Coronary artery (tissue), 2 donors: ENCODE data around the gene ARL15.
A peak's percentile ranks its signal among the peaks of the same experiment; 100 is the strongest.

ENCODE experiments used
- DNase-seq: peaks from one replicate; pipeline ENCODE4 v3.0.0-alpha.2; 2017; ENCODE audit warnings: low spot score
- H3K27ac ChIP-seq, 2 donors: fragments of 200-600 bp; sonication (generic); one replicate each; pipeline ENCODE4 v1.5.1; 2016 to 2019
- H3K4me3 ChIP-seq: fragments of 200-600 bp; sonication (generic); 2 replicates; pipeline ENCODE4 v1.5.1; 2016; ENCODE audit warnings: mild to moderate bottlenecking, moderate library complexity
- TF ChIP-seq, protein P1 (sequence below): fragments of 200-600 bp; sonication (generic); IDR thresholded peaks from one replicate; pipeline ENCODE4 v1.5.1; 2019; ENCODE audit warnings: antibody characterized with exemption

ARL15 gene

DNA sequence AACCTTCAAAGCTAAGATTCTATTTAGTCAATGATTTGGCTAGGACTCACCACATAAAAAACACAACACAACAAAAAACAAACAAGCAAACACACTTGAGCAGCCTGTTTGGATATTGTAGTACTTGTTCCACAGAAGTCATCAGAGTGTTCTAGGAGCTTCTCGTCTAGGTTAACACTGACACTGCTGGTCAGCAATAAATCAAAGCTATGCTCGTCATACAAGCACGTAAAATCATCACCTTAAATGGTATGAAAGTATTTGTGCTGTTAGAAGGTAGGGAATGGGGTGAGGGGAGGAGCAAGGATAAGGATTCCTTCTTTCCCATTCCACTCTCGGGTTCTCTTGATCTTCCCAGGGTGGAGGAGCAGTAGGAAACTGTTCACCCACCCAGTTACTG is 88.0 kb downstream of the ARL15 start:
- no peak for DNase-seq
- TF ChIP-seq, protein P1, sequence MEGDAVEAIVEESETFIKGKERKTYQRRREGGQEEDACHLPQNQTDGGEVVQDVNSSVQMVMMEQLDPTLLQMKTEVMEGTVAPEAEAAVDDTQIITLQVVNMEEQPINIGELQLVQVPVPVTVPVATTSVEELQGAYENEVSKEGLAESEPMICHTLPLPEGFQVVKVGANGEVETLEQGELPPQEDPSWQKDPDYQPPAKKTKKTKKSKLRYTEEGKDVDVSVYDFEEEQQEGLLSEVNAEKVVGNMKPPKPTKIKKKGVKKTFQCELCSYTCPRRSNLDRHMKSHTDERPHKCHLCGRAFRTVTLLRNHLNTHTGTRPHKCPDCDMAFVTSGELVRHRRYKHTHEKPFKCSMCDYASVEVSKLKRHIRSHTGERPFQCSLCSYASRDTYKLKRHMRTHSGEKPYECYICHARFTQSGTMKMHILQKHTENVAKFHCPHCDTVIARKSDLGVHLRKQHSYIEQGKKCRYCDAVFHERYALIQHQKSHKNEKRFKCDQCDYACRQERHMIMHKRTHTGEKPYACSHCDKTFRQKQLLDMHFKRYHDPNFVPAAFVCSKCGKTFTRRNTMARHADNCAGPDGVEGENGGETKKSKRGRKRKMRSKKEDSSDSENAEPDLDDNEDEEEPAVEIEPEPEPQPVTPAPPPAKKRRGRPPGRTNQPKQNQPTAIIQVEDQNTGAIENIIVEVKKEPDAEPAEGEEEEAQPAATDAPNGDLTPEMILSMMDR, result no peak
- Histone ChIP-seq H3K4me3 (no peak overlapping the region), H3K27ac (no peak overlapping the region)

DNA sequence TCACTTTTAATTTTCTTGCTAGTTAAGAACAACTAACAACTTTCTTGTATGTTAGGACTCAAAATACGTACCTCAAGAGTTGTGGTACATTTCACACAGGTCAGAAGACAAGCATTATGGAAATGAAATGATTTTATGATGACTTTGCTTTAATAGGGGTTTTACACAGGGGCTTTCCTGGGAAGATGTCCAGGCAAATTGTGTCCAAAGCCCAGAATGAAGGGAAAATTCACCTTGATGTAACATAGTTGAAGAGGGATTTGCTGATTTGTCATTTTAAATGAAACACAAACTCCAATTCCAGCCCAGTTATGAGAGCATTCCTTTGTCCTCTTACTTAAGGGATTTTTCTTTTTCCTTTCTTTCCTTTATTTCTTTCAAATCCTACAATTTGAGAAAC is 89.2 kb downstream of the ARL15 start:
- TF ChIP-seq, protein P1, result no peak
- no peak for DNase-seq
- Histone ChIP-seq H3K27ac (no peak overlapping the region), H3K4me3 (no peak overlapping the region)

DNA sequence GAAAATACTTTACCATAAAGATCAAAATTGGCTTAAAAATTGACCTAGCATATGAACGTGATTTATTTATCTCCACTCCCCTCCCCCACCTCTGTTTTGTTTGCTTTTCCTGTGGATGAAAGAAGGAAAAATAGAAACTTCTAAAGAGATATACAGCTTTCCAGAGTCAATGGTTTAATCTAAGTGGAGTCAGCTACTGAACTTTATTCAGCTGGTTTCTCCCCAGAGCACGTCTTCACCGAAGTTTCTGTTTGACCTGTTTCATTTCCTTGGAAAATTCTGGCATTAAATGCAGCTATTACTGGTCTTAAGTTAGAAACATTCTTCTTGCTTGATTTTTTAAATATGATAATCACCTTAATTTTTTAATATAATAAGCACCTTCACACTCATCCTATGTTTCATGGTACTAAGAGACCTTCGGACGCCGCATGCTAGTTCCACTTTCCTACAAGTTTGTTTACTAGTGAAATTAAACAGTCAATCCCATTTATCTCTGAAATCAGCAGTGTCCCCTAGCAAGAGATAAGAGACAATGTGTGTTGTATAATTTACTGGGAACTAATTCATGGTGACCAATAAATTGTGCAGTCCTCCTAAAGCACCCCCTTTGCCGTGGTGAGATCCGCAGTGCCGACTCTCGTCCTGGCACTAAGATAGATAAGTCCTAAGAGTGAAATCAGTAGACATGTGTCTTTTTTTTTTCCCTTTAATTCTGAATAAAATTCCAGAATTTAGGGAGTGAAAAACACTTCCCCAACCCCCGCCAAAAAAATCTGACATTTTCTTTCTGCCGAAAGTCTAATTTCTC is 89.9 kb downstream of the ARL15 start:
- H3K4me3 ChIP-seq, result no peak overlapping the region
- no peak overlapping the region for H3K27ac ChIP-seq
- TF ChIP-seq, protein P1, result no peak
- no peak for DNase-seq

DNA sequence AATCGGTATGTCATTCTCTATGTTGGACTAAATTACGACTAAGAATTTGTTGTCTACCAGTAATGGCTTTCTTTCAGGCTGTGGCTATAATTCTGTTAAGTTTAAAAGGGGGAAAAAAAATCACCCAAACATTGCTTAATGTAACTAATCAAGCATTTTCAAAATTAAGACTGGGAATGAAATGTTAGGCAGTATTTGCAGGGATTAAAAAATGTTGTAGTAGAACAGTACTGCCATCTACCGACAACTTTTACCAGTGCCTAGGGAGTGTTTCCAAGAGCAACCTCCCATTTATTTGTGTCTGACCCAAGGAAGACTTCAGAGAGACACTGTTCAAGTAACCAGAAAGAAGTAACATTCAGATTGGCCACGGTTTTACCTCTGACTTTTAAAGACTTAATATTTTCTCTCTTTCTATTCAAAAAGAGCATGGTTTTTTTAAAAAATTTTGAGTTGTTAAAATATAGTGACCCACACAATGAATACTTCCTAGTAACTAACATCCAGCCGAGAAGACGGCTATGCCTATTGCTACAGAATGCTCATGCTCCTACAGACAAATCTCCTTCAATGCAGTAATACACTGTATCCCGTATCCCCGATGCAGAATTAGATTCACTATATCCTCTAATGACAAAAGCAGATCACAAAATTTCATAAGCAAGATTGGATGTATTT is 92.4 kb downstream of the ARL15 start:
- Histone ChIP-seq H3K27ac (no peak overlapping the region), H3K4me3 (no peak overlapping the region)
- TF ChIP-seq, protein P1, result peak; percentile 71
- DNase-seq, result no peak

DNA sequence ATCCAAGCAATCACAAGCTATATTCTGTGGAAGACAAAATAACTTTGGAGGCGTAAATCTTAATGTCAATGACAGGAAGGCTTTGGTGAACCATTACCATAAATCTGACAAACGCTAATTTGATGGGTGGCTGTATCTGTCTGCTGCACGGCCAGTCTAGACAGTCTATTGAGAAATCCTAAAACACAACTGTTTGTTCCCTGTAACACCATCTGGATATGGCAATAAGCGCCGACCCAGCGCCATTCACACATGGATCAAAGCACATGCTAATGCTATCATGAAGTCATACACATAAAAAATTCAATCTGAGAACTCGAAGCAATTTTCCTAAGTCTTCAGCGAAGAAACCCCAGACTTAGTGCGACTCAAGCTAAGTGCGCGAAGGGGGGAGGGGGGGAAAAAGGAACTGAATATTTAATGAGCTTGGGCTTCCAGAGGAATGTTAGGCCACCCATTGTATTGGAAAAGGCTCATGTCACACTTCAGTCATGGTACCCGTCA is 95.1 kb downstream of the ARL15 start:
- DNase-seq, result no peak
- no peak overlapping the region for H3K27ac ChIP-seq
- no peak overlapping the region for H3K4me3 ChIP-seq
- TF ChIP-seq, protein P1, result no peak

DNA sequence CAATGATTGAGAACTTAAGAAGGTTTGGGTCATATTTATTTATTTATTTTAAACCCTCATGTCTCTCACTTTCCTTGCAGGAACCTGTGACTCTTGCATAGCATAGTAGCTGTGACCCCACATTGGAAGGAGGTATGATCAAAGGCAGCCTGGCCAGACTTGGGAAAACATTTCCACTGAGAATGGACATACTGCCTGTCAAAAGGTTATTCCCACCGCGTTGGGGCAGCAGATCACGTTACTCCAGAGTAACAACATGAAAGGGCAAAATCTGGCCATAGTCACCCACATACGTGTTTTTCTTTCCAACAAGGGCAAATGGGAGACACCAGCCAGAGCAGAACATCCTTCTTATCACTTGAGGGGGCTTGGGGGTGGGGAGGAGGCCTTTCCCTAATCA is 95.7 kb downstream of the ARL15 start:
- TF ChIP-seq, protein P1, result no peak
- DNase-seq, result no peak
- no peak overlapping the region for H3K27ac ChIP-seq
- no peak overlapping the region for H3K4me3 ChIP-seq
